ENCODE results near the gene ELFN1. TPM values are rescaled to one million over a fixed set of nuclear protein-coding genes. Genes with fewer than 3 reads are reported as not detected.

The ELFN1 gene
- total and polyA plus RNA-seq, 8 donors = 0.19 to 4.3 (median 0.53) TPM; not detected in 1

DNA sequence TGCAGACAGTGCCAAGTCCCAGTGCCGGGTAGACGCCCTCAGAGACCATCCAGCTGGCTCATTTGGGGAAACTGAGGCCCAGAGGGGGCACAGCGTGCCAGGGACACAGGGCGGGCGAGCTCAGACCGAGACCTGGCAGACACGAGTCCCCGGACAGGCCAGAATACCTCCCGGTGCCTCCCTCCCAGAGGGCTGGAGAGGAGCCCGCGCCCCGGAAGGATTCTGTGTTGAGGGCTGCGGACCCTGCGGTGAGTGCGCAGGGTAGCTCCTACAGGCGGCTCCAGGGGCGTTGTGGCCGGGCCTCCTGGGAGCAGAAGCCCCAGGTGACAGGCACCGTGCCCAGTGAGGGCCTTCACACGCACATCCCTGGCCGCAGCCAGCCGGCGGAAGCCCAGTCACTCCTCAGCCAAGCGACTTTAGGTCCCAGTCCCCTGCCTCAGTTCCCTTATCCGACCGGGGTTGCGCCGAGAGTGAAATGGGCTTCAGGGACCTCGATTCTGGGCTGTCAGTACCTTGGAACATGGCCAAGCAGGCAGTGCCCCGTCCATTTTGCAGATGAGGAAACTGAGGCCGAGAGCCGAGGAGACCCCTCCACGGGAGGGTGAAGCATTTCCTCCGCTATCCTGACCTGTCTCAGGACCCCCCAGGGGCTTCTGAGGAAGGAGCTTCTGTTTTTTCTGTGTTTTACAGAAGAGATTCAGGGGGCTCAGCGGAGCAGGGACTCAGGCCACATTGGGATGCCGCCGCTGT lies 73.6 kb downstream of the ELFN1 start:
- WGBS, 5 donors = 80 to 86% (median 83%) methylated on average over 22 to 37 of the region's 37 CpGs

DNA sequence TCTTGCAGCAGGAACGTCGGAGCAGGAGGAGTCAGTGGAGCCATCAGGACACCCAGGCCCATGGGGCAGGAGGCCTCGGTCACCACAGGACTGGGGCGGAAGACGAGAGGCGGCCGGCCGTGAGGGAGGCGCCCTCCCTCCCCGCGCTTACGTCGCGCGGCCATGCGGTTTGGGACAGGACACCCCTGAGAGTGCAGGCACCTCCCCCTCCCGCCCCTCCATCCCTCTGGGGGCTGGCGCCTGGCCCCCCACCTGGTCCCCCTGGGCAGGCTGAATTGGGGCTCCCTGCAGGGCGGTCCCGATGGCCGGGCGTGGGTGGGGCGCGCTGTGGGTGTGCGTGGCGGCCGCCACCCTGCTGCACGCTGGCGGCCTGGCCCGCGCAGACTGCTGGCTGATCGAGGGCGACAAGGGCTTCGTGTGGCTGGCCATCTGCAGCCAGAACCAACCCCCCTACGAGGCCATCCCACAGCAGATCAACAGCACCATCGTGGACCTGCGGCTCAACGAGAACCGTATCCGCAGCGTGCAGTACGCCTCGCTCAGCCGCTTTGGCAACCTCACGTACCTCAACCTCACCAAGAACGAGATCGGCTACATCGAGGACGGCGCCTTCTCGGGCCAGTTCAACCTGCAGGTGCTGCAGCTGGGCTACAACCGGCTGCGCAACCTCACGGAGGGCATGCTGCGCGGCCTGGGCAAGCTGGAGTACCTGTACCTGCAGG lies 74.4 kb downstream of the ELFN1 start:
- intact Hi-C loops (cut with DNase I; ENCODE audit: low total_unique reads) = no loop called here
- Histone ChIP-seq H3K27ac (no peak overlapping the region), H3K27me3 (peaks cover 0 to 48% (median 25%) of the 10 kb centered on the region in 3 donors), H3K4me1 (peaks cover 11 to 18% (median 15%) of the 10 kb centered on the region in 4 donors), H3K36me3 (no peaks in the 10 kb centered on the region), H3K9me3 (no peaks in the 10 kb centered on the region), H3K4me3 (no peak overlapping the region)
- 92 to 96% (median 96%) methylated on average over 36 to 56 of the region's 56 CpGs for WGBS, 5 donors
- TF ChIP-seq, protein P1, sequence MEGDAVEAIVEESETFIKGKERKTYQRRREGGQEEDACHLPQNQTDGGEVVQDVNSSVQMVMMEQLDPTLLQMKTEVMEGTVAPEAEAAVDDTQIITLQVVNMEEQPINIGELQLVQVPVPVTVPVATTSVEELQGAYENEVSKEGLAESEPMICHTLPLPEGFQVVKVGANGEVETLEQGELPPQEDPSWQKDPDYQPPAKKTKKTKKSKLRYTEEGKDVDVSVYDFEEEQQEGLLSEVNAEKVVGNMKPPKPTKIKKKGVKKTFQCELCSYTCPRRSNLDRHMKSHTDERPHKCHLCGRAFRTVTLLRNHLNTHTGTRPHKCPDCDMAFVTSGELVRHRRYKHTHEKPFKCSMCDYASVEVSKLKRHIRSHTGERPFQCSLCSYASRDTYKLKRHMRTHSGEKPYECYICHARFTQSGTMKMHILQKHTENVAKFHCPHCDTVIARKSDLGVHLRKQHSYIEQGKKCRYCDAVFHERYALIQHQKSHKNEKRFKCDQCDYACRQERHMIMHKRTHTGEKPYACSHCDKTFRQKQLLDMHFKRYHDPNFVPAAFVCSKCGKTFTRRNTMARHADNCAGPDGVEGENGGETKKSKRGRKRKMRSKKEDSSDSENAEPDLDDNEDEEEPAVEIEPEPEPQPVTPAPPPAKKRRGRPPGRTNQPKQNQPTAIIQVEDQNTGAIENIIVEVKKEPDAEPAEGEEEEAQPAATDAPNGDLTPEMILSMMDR (IDR thresholded peaks at IDR 0.05) = no peak
- TF ChIP-seq POLR2A (IDR thresholded peaks at IDR 0.05) = no peak
- no peak for TF ChIP-seq POLR2AphosphoS5 (IDR thresholded peaks at IDR 0.05)
- no peak for TF ChIP-seq EP300 (IDR thresholded peaks at IDR 0.05)
- no peak for DNase-seq

More for the DNA sequence above, 73.6 kb downstream of the ELFN1 start:
- intact Hi-C loops (cut with DNase I; ENCODE audit: low total_unique reads) = no loop called here
- no peak overlapping the region for H3K27ac ChIP-seq
- no peak for TF ChIP-seq POLR2AphosphoS5 (IDR thresholded peaks at IDR 0.05)
- TF ChIP-seq, protein P1 (IDR thresholded peaks at IDR 0.05) = no peak
- no peak for TF ChIP-seq POLR2A (IDR thresholded peaks at IDR 0.05)
- TF ChIP-seq EP300 (IDR thresholded peaks at IDR 0.05) = no peak
- peaks cover 11 to 18% (median 15%) of the 10 kb centered on the region in 4 donors for H3K4me1 ChIP-seq
- no peaks in the 10 kb centered on the region for H3K36me3 ChIP-seq
- DNase-seq = no peak
- H3K4me3 ChIP-seq = no peak overlapping the region
- H3K27me3 ChIP-seq = peaks cover 0 to 40% (median 17%) of the 10 kb centered on the region in 3 donors
- no peaks in the 10 kb centered on the region for H3K9me3 ChIP-seq

DNA sequence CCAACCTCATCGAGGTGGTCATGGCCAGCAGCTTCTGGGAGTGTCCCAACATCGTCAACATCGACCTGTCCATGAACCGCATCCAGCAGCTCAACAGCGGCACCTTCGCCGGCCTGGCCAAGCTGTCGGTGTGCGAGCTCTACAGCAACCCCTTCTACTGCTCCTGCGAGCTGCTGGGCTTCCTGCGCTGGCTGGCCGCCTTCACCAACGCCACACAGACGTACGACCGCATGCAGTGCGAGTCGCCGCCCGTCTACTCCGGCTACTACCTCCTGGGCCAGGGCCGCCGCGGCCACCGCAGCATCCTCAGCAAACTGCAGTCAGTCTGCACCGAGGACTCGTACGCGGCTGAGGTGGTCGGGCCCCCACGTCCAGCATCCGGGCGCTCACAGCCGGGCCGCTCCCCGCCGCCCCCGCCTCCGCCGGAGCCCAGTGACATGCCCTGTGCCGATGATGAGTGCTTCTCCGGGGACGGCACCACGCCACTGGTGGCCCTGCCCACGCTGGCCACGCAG lies 75.0 kb downstream of the ELFN1 start:
- no peak overlapping the region for H3K27ac ChIP-seq
- intact Hi-C loops (cut with DNase I; ENCODE audit: low total_unique reads) = no loop called here
- no peaks in the 10 kb centered on the region for H3K9me3 ChIP-seq
- peaks cover 0 to 52% (median 26%) of the 10 kb centered on the region in 3 donors for H3K27me3 ChIP-seq
- 94 to 97% (median 96%) methylated on average over 24 to 46 of the region's 46 CpGs for WGBS, 5 donors
- H3K4me3 ChIP-seq = no peak overlapping the region
- H3K4me1 ChIP-seq = peaks cover 11 to 18% (median 15%) of the 10 kb centered on the region in 4 donors
- TF ChIP-seq POLR2AphosphoS5 (IDR thresholded peaks at IDR 0.05) (no peak), POLR2A (IDR thresholded peaks at IDR 0.05) (no peak), EP300 (IDR thresholded peaks at IDR 0.05) (no peak)
- TF ChIP-seq, protein P1 (IDR thresholded peaks at IDR 0.05) = no peak
- DNase-seq = no peak
- H3K36me3 ChIP-seq = no peaks in the 10 kb centered on the region
